ENCODE measurements around the gene SLC34A3. TPM values are rescaled to one million over a fixed set of nuclear protein-coding genes. Genes with fewer than 3 reads are reported as not detected.

The SLC34A3 gene
- total RNA-seq, 2 experiments from 2014 or later = not detected

DNA sequence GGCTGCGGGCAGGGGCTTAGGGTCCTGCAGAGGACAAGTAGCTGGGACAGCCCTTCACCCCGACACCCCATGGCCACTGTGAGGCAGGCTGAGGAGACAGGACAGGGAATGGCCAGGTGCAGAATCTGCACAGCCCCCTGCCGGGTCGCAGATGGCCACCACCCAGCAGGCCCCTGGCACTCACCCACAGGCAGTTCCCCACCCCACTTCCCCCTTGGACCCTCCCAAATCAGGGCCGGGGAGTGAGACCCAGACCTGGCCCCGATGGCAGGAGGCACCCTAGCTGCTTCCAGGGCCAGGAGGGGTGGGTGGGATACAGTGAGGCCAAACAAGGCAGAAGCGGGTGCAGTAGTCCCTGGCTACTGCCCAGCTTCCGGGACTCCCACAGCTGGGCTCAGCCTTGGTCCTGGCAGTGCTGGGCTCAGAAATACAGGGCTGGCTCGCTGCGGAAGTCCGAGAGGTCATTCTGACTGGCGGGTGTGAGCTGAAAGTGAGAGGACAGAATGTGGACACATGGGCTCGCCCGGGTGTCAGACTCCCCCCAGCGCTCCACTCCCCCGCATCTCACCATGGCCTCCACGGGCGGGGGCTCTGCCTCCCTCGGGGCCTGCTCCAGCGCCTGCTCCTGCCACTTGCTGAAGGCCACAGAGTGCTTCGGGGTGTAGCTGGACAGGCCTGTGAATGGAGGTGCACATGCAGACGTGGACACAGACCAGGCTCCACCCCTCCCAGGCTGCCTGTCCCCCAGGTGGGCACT is 38.8 kb upstream of the SLC34A3 start:
- H3K36me3 Mint-ChIP-seq (ENCODE audit: low read depth) = peaks cover 6% of the 10 kb centered on the region
- ChIA-PET CTCF (interaction anchor here (1.3 to 1.5 kb wide), 2 partner anchors 9 to 45 kb away, joined by 3 to 5 read pairs; partner anchors contain the start of gene TPRN), POLR2A (interaction anchor here (1.2 kb wide), 1 partner anchor 9 kb away, joined by 3 read pairs; the partner anchor contains the start of gene TPRN)
- peaks cover 22% of the 10 kb centered on the region for H3K4me1 Mint-ChIP-seq (ENCODE audit: low read depth)
- intact Hi-C loops (cut with micrococcal nuclease) = no loop called here
- TF ChIP-seq CTCF (IDR thresholded peaks at IDR 0.05) = no peak
- H3K9me3 Mint-ChIP-seq = no peaks in the 10 kb centered on the region
- no peak overlapping the region for H3K27ac Mint-ChIP-seq
- H3K4me3 Mint-ChIP-seq = no peak overlapping the region
- no peaks in the 10 kb centered on the region for H3K27me3 Mint-ChIP-seq
- ATAC-seq (no peak), DNase-seq (no peak)

GRCh38 chr9:137192448-137192780 is 38.3 kb upstream of the SLC34A3 start:
- Mint-ChIP-seq H3K4me3 (no peak overlapping the region), H3K9me3 (no peaks in the 10 kb centered on the region), H3K4me1 (ENCODE audit: low read depth) (peaks cover 18% of the 10 kb centered on the region), H3K27me3 (no peaks in the 10 kb centered on the region), H3K36me3 (ENCODE audit: low read depth) (peaks cover 6% of the 10 kb centered on the region), H3K27ac (no peak overlapping the region)
- no peak for TF ChIP-seq CTCF (IDR thresholded peaks at IDR 0.05)
- intact Hi-C loops (cut with micrococcal nuclease) = no loop called here
- DNase-seq (no peak), ATAC-seq (no peak)
- POLR2A ChIA-PET = interaction anchor here (1.2 kb wide), 1 partner anchor 8 kb away, joined by 3 read pairs; the partner anchor contains the start of gene TPRN
- CTCF ChIA-PET = interaction anchor here (1.5 kb wide), 1 partner anchor 62 kb away, joined by 5 read pairs; no protein-coding TSS in a partner anchor

DNA sequence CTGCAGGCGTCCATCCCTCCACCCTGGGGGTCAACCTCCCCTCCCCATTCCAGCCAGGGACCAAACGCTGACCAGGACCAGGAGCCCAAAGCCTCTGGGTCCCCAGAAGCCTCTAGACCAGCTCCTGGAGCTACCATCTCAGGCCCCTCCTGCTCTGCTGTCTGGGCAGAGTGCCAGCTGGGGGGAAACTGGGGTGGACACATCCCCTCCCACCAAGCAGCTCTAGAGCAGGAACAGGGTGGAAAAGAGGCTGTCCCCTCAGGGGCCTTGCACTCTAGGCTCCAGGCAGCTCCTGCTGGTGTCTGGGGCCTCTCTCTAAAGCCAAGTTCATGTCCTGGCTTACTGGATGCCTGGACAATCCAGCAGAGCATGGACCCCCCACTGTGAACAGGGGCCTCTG is 37.8 kb upstream of the SLC34A3 start:
- Mint-ChIP-seq H3K36me3 (ENCODE audit: low read depth) (peaks cover 3% of the 10 kb centered on the region), H3K9me3 (no peaks in the 10 kb centered on the region), H3K27ac (no peak overlapping the region), H3K27me3 (no peaks in the 10 kb centered on the region), H3K4me1 (ENCODE audit: low read depth) (peaks cover 15% of the 10 kb centered on the region), H3K4me3 (no peak overlapping the region)
- TF ChIP-seq CTCF (IDR thresholded peaks at IDR 0.05) = no peak
- DNase-seq = no peak
- ChIA-PET CTCF (interaction anchor here (1.5 kb wide), 1 partner anchor 63 kb away, joined by 5 read pairs; no protein-coding TSS in a partner anchor), POLR2A (interaction anchor here (1.0 to 1.2 kb wide), 2 partner anchors 8 to 12 kb away, joined by 3 read pairs; partner anchors contain the start of gene TPRN)
- ATAC-seq = no peak
- intact Hi-C loops (cut with micrococcal nuclease) = no loop called here

GRCh38 chr9:137193771-137194170 is 36.9 kb upstream of the SLC34A3 start:
- ATAC-seq = no peak

More at GRCh38 chr9:137193771-137194170, 36.9 kb upstream of the SLC34A3 start:
- H3K9me3 Mint-ChIP-seq = no peaks in the 10 kb centered on the region
- DNase-seq = no peak
- intact Hi-C loops (cut with micrococcal nuclease) = no loop called here
- H3K4me1 Mint-ChIP-seq (ENCODE audit: low read depth) = peaks cover 15% of the 10 kb centered on the region
- no peak overlapping the region for H3K27ac Mint-ChIP-seq
- no peak for TF ChIP-seq CTCF (IDR thresholded peaks at IDR 0.05)
- H3K27me3 Mint-ChIP-seq = no peaks in the 10 kb centered on the region
- H3K4me3 Mint-ChIP-seq = no peak overlapping the region
- ChIA-PET POLR2A (interaction anchor here (1.0 to 1.1 kb wide), 2 partner anchors 11 kb away, joined by 3 to 4 read pairs; partner anchors contain the start of genes NDOR1 and TMEM203), CTCF (interaction anchor here (0.9 to 1.5 kb wide), 2 partner anchors 43 to 64 kb away, joined by 3 to 5 read pairs; no protein-coding TSS in a partner anchor)
- peaks cover 3% of the 10 kb centered on the region for H3K36me3 Mint-ChIP-seq (ENCODE audit: low read depth)

Data from activated CD8-positive, alpha-beta T cell treated with anti-CD3 and anti-CD28 coated beads for 36 hours (primary cell).